Epithelial cell of esophagus (primary cell): ENCODE results near the gene TMEM163.
"Not testable (repeated sequence)": the region's sequence is repeated elsewhere in the genome, so short reads cannot be mapped to it uniquely, and the experiment has no call there.

ENCODE experiments used
- DNase-seq: peaks from one replicate; pipeline ENCODE4 v3.0.0; 2010; ENCODE audit warnings: low read depth
- H3K4me3 ChIP-seq: 2 replicates; pipeline ENCODE4 v1.5.1; 2011; ENCODE audit warnings: mild to moderate bottlenecking, low read length, control low read depth
- CTCF ChIP-seq: IDR thresholded peaks from 2 replicates; pipeline ENCODE4 v1.5.1; 2011; ENCODE audit warnings: low read depth, mild to moderate bottlenecking, low read length, control low read depth, inconsistent platforms; ENCODE audit not compliant: insufficient read depth; ENCODE audit errors: missing control alignments

Gene TMEM163

GRCh38 chr2:134724341-134724740 lies 5.5 kb upstream of the TMEM163 start:
- H3K4me3 ChIP-seq: no peak overlapping the region
- no peak for TF ChIP-seq CTCF
- no peak for DNase-seq

- H3K4me3 ChIP-seq, DNase-seq: not testable (repeated sequence)
Measured at GRCh38 chr2:134723742-134724141, 4.9 kb upstream of the TMEM163 start.

GRCh38 chr2:134722728-134723127 lies 3.9 kb upstream of the TMEM163 start:
- no peak overlapping the region for H3K4me3 ChIP-seq
- no peak for DNase-seq
- peak; percentile 14 for TF ChIP-seq CTCF

GRCh38 chr2:134721596-134721995 lies 2.8 kb upstream of the TMEM163 start:
- TF ChIP-seq CTCF: no peak
- no peak overlapping the region for H3K4me3 ChIP-seq
- no peak for DNase-seq

GRCh38 chr2:134718023-134718816 lies 580 bp downstream of the TMEM163 start:
- no peak for DNase-seq
- no peak for TF ChIP-seq CTCF
- peak overlapping the region; percentile 16 for H3K4me3 ChIP-seq

- DNase-seq: no peak
- TF ChIP-seq CTCF: no peak
- H3K4me3 ChIP-seq: no peak overlapping the region
Measured at GRCh38 chr2:134717286-134718022, 1.3 kb downstream of the TMEM163 start.

- TF ChIP-seq CTCF: no peak
- H3K4me3 ChIP-seq: no peak overlapping the region
- DNase-seq: no peak
Measured at GRCh38 chr2:134716721-134717243, 2.0 kb downstream of the TMEM163 start.
